Ovary (tissue), 9 donors: ENCODE measurements around the gene THSD4. TPM values are rescaled to one million over a fixed set of nuclear protein-coding genes. Genes with fewer than 3 reads are reported as not detected.

Source experiments
- DNase-seq, 5 donors: peaks; one replicate each; pipeline ENCODE4 v3.0.0-alpha.2; 2019 to 2020
- H3K27ac ChIP-seq, 2 donors: fragments of 200-600 bp; one replicate each; pipeline versions ENCODE4 v1.5.1 to v1.8.0; 2019 to 2022
- H3K27me3 ChIP-seq: fragments of 200-600 bp; one replicate; pipeline ENCODE4 v1.8.0; 2022
- H3K36me3 ChIP-seq: fragments of 200-600 bp; sonication (generic); one replicate; pipeline ENCODE4 v1.5.1; 2019
- H3K4me1 ChIP-seq: one replicate; pipeline ENCODE4 v1.8.1; 2013; ENCODE audit warnings: mild to moderate bottlenecking, moderate library complexity; ENCODE audit not compliant: insufficient read depth
- H3K4me3 ChIP-seq: fragments of 200-600 bp; sonication (generic); one replicate; pipeline ENCODE4 v1.5.1; 2017
- H3K9me3 ChIP-seq, 2 donors: fragments of 200-600 bp in 1 of 2; sonication (generic) in 1 of 2; one replicate each; pipeline versions ENCODE4 v1.5.1 to v1.8.1; 2013 to 2019; ENCODE audit warnings: mild to moderate bottlenecking in 1 of 2, moderate library complexity in 1 of 2
- EP300 ChIP-seq: sonication (generic); formaldehyde crosslinking; IDR thresholded peaks from one replicate; pipeline ENCODE4 v1.6.1; 2017; ENCODE audit warnings: antibody characterized with exemption
- POLR2A ChIP-seq: fragments of 450-650 bp; IDR thresholded peaks from one replicate; pipeline ENCODE4 v1.6.1; 2017; ENCODE audit warnings: antibody characterized with exemption, mild to moderate bottlenecking, moderate library complexity
- WGBS, 3 donors: extraction: QIAGEN DNeasy Blood & Tissue Kit in 1 of 3; methylation state at CpG; one replicate each; pipeline versions ENCODE4 v1.1.5 to v1.1.7; 2013 to 2017; 5-methylcytosine and 5-hydroxymethylcytosine counted together
- intact Hi-C, 4 donors: fragments of 100-400 bp; cut with DNase I; formaldehyde crosslinking; loops; one replicate each; pipeline versions ENCODE4 v1.11.0 to v1.15.1; 2022 to 2023
- polyA plus RNA-seq, 2 donors: library from polyadenylated mRNA; stranded (reverse); fragments of 200-250 nt in 1 of 2; fragments of 350-450 nt in 1 of 2; fragmentation: Illumina TruSeq in 1 of 2; extraction: RNeasy Lipid Tissue Mini Kit (QIAGEN cat#74804) in 1 of 2; gene quantifications; one replicate each; pipeline ENCODE4 v1.2.3, GENCODE V29; 2013 to 2014
- total RNA-seq, 7 donors: library from RNA; depleted of rRNA in 2 of 7; stranded (reverse); fragments of >200 nt in 2 of 7; fragmentation: NEBNext Ultra II Directional in 3 of 7; extraction: Animal tissue kit (Norgen Biotek cat#: 25700) in 3 of 7; gene quantifications; one replicate each; pipeline versions ENCODE4 v1.1.0 to v1.2.4, GENCODE V29; 2016 to 2023
- TF ChIP-seq, protein P1 (sequence below), 3 donors: fragments of 450-650 bp in 2 of 3; fragments of 200-600 bp in 1 of 3; IDR thresholded peaks; one replicate each; pipeline versions ENCODE4 v1.5.1 to v1.8.0; 2016 to 2022; ENCODE audit warnings: antibody characterized with exemption in 3 of 3, mild to moderate bottlenecking in 1 of 3
- donor health status: DM: no; HTN: no; CAD: no; lungs with moderate emphysema.
- donor health status: DM: no; HTN: no; CAD: no.
- donor health status: Bipolar disorder and iron deficiency.
- donor health status: DM: yes; HTN: yes; CAD: no.
- donor health status: DM: no; HTN: no; CAD: no.
- donor health status: DM: yes; HTN: yes; CAD: no.

The THSD4 gene
- total and polyA plus RNA-seq, 9 donors, result 3.2 to 53.4 (median 13.5) TPM

DNA sequence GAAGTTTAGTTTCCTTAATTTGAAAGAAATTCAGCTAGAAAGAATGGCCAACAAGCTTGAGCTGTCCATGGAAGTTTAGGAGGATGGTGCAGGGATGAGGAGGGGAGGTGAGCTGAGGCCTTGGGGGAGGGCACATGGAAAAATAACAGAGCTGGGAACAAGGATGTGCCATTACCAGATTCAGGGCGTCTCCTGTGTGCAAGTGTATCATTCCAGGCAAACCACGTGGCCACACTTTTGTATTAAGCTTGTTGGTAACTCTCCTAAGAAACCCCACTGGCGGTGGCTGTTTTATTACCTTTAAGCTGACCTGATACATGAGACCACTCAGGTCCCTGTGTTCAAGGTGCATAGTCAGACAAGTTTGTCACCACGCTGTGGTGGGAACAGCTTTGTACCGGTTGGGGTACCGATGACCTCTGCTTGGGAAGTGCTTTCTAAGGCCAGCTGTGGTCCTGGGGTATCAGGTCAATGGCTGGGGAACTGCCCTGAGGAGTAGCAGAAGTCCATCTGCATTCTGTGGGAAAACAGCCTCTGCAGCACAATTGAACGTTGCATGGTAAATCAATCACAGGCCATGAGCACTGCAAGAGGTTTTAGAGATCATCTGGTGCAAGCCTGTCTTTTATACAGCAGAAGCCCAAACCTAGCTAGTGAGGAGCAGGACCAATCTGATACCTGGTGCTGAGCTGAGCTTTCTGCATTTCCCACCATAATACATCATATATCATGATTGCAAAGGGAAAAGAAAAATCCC is 235.5 kb downstream of the THSD4 start:
- TF ChIP-seq EP300 (no peak), POLR2A (no peak)
- TF ChIP-seq, protein P1, sequence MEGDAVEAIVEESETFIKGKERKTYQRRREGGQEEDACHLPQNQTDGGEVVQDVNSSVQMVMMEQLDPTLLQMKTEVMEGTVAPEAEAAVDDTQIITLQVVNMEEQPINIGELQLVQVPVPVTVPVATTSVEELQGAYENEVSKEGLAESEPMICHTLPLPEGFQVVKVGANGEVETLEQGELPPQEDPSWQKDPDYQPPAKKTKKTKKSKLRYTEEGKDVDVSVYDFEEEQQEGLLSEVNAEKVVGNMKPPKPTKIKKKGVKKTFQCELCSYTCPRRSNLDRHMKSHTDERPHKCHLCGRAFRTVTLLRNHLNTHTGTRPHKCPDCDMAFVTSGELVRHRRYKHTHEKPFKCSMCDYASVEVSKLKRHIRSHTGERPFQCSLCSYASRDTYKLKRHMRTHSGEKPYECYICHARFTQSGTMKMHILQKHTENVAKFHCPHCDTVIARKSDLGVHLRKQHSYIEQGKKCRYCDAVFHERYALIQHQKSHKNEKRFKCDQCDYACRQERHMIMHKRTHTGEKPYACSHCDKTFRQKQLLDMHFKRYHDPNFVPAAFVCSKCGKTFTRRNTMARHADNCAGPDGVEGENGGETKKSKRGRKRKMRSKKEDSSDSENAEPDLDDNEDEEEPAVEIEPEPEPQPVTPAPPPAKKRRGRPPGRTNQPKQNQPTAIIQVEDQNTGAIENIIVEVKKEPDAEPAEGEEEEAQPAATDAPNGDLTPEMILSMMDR (IDR thresholded peaks at IDR 0.05), result no peak
- Histone ChIP-seq H3K9me3 (no peaks in the 10 kb centered on the region), H3K4me3 (no peak overlapping the region), H3K27ac (no peak overlapping the region), H3K36me3 (no peaks in the 10 kb centered on the region), H3K27me3 (no peaks in the 10 kb centered on the region), H3K4me1 (no peaks in the 10 kb centered on the region)
- no peak for DNase-seq
- intact Hi-C loops, result no loop called here
- WGBS, 3 donors, result 69 to 77% (median 73%) methylated on average over 7 of the region's 7 CpGs

DNA sequence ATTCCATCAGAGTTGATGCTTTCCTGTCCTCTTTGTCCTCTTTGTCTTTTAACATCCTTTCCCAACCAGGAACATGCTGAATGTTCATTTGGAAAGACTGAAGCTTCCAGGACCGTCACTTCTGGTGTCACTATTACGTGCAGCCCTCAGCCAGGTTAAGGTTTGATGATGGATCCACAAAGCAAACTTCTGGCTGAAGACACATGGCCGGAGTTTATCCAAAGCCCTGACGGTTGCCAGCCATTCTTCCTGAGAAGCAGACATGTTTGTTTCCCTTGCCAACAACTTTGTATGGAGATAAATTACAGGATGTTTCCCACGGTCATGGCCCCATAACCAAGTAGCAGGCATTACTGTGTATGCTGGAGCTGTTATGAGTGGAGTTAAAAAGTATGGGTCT is 236.9 kb downstream of the THSD4 start:
- TF ChIP-seq, protein P1 (IDR thresholded peaks at IDR 0.05), result no peak
- TF ChIP-seq EP300 (no peak), POLR2A (no peak)
- Histone ChIP-seq H3K4me3 (no peak overlapping the region), H3K9me3 (no peaks in the 10 kb centered on the region), H3K27me3 (no peaks in the 10 kb centered on the region), H3K4me1 (no peaks in the 10 kb centered on the region), H3K27ac (no peak overlapping the region), H3K36me3 (no peaks in the 10 kb centered on the region)
- no peak for DNase-seq
- WGBS, 3 donors, result 80 to 90% (median 87%) methylated on average over 5 of the region's 5 CpGs
- intact Hi-C loops, result no loop called here

DNA sequence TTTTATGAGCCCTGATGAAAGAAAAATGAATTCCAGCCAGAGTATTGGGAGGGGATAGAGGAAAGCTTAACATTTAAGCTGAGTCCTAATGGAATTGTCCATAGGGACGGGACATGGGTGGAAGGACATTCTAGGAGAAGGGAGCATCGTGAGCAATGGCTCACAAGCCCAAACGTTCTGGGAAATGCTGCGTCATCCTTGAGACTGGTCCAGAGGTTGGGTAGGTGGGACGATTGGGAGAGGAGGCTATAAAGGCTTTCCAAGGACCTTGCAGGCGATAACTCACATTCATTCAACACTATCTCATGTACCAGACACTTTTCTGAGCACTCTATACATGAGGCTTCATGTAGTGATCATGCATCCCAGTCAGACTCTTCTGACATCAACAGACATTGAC is 237.5 kb downstream of the THSD4 start:
- Histone ChIP-seq H3K27ac (no peak overlapping the region), H3K4me1 (no peaks in the 10 kb centered on the region), H3K36me3 (no peaks in the 10 kb centered on the region), H3K4me3 (no peak overlapping the region), H3K27me3 (no peaks in the 10 kb centered on the region), H3K9me3 (no peaks in the 10 kb centered on the region)
- WGBS, 3 donors, result 41 to 64% (median 54%) methylated on average over 5 to 6 of the region's 6 CpGs
- DNase-seq, result no peak
- TF ChIP-seq EP300, result no peak
- TF ChIP-seq, protein P1 (IDR thresholded peaks at IDR 0.05), result no peak
- TF ChIP-seq POLR2A, result no peak
- intact Hi-C loops, result no loop called here

DNA sequence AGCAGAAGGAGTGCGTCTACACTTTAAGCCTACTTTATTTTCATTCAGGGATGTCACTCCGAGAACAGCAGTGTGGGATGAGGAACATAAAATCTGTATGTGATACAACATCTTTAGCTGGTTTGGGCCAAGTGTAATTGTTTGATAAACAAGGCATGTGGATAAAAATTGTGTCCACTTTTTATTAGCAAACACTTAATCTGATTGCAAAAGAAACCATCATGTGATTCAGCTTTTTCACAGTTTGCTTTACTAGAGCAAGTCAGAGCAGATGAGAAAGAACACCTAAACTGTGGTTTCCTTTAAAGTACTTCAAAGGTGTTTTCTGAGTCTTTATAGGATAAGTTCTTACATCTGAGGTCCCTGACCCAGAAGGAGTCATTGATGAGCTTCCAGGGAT is 237.9 kb downstream of the THSD4 start:
- DNase-seq, result no peak
- no peak overlapping the region for H3K4me3 ChIP-seq
- WGBS, 3 donors, result 60 to 81% (median 78%) methylated on average over 2 of the region's 2 CpGs
- intact Hi-C loops, result no loop called here
- no peak overlapping the region for H3K27ac ChIP-seq
- no peaks in the 10 kb centered on the region for H3K27me3 ChIP-seq
- no peaks in the 10 kb centered on the region for H3K36me3 ChIP-seq
- TF ChIP-seq, protein P1 (IDR thresholded peaks at IDR 0.05), result no peak
- no peak for TF ChIP-seq EP300
- TF ChIP-seq POLR2A, result no peak
- H3K9me3 ChIP-seq, result no peaks in the 10 kb centered on the region
- no peaks in the 10 kb centered on the region for H3K4me1 ChIP-seq
